ENCODE measurements around the gene GLB1L3.

DNA sequence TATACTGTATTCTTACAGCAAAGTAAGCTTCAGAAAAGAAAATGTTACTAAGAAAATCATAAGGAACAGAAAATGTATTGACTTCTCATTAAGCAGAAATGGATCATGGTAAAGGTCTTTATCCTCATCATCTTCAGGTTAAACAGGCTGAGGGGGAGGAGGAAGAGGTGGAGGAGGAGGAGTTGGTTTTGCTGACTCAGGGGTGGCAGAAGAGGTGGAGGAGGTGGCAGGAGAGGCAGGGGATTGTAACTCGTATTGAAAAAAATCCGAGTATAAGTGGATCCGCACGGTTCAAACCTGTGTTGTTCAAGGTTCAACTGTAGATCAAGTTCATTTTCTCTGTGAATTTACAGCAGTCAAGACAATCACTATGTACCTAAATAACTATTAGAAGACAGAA is 13.0 kb downstream of the GLB1L3 start:
- TF ChIP-seq, protein P1, sequence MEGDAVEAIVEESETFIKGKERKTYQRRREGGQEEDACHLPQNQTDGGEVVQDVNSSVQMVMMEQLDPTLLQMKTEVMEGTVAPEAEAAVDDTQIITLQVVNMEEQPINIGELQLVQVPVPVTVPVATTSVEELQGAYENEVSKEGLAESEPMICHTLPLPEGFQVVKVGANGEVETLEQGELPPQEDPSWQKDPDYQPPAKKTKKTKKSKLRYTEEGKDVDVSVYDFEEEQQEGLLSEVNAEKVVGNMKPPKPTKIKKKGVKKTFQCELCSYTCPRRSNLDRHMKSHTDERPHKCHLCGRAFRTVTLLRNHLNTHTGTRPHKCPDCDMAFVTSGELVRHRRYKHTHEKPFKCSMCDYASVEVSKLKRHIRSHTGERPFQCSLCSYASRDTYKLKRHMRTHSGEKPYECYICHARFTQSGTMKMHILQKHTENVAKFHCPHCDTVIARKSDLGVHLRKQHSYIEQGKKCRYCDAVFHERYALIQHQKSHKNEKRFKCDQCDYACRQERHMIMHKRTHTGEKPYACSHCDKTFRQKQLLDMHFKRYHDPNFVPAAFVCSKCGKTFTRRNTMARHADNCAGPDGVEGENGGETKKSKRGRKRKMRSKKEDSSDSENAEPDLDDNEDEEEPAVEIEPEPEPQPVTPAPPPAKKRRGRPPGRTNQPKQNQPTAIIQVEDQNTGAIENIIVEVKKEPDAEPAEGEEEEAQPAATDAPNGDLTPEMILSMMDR (IDR thresholded peaks at IDR 0.05) = no peak
- TF ChIP-seq POLR2A (IDR thresholded peaks at IDR 0.05) = no peak
